PFSK-1 (cell line): ENCODE data around the gene EPAS1.

Source experiments
- POLR2AphosphoS5 ChIP-seq: IDR thresholded peaks from 2 replicates; pipeline ENCODE4 v1.6.1; 2012; ENCODE audit warnings: low read depth, mild to moderate bottlenecking, control low read depth, low read length, moderate library complexity
- REST ChIP-seq, 2 experiments: IDR thresholded peaks; 2 replicates each; pipeline versions ENCODE4 v1.6.1 to v1.8.0; 2011 to 2012; ENCODE audit warnings: low read depth in 2 of 2, low read length in 2 of 2, control low read depth in 1 of 2, inconsistent platforms in 1 of 2, mild to moderate bottlenecking in 1 of 2, moderate library complexity in 1 of 2; ENCODE audit not compliant: insufficient read depth in 1 of 2

- TF ChIP-seq REST (IDR thresholded peaks at IDR 0.05; ENCODE audit: insufficient read depth in 1 of 2, low read depth in 2 of 2, low read length in 2 of 2) (no peak), POLR2AphosphoS5 (no peak)
These were observed 76.0 kb downstream of the EPAS1 start for GRCh38 chr2:46373238-46373637.
